IPS-15b (cell line): ENCODE results near the gene SOCS3.
"Not testable (repeated sequence)": the region's sequence is repeated elsewhere in the genome, so short reads cannot be mapped to it uniquely, and the experiment has no call there.

Experiments used
- H3K27me3 ChIP-seq: one replicate; pipeline ENCODE4 v1.6.1; 2013; ENCODE audit warnings: low read length; ENCODE audit not compliant: control insufficient read depth, insufficient read depth
- H3K36me3 ChIP-seq: one replicate; pipeline ENCODE4 v1.6.1; 2013; ENCODE audit warnings: low read length; ENCODE audit not compliant: control insufficient read depth, insufficient read depth
- H3K4me1 ChIP-seq: one replicate; pipeline ENCODE4 v1.6.1; 2013; ENCODE audit warnings: mild to moderate bottlenecking, low read length; ENCODE audit not compliant: control insufficient read depth, insufficient read depth
- H3K4me3 ChIP-seq: one replicate; pipeline ENCODE4 v1.5.1; 2013; ENCODE audit warnings: low read depth, low read length
- H3K9ac ChIP-seq: one replicate; pipeline ENCODE4 v1.6.1; 2013; ENCODE audit warnings: low read depth, mild to moderate bottlenecking, low read length
- H3K9me3 ChIP-seq: one replicate; pipeline ENCODE4 v1.6.1; 2013; ENCODE audit warnings: mild to moderate bottlenecking, low read length; ENCODE audit not compliant: control insufficient read depth, insufficient read depth

Gene SOCS3

DNA sequence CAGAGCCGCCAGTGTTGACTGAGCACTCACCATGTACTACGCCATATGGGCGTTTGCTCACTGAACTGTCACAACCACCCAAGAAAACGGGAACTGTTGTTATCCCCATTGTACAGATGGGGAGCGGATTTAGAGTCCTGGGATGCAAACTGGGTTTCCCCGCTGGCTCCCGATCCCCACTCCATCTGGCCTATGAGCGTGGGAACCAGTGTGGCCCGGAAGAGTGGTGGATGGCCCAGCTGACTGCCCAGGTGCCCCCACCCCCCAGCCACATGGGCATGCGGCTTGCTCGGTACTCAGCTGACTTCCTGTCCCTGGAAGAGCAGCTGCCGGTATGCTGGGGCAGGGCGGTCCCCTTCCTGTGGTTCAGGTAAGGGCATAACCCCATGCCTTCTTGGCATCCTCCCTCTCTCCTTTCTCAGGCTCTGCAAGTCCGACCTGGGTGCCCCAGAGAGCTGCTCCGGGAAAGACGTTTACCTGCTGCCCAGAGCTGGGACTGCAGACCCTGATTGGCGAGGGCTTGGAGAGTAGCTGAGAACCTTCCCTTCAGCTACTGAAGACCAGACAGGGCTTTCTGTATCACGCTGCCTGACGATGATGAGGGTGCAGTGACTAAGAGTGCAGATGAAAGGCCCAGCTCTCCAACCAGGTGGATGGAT lies 16.2 kb downstream of the SOCS3 start:
- Histone ChIP-seq H3K9me3 (no peaks in the 10 kb centered on the region), H3K27me3 (peaks cover 32% of the 10 kb centered on the region), H3K4me3 (no peak overlapping the region), H3K4me1 (peaks cover 2% of the 10 kb centered on the region), H3K36me3 (no peaks in the 10 kb centered on the region), H3K9ac (no peak overlapping the region)

DNA sequence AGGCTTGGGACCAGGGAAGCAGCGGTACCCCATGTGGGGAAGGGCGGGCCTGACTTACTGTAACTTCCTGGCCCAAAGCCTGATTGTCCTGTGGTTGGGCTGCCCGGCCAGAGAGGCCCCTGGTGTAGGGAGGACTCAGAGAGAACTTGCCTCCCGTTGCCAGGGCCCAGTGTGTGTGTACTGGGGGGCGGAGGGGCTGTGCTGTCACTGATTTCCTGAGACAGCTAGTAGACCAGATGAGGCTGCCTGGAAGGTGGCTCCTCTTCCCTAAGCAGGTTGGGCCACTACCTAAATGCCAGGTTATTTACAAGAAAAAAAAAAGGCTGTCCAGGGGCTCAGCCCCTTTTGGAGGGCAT lies 16.7 kb downstream of the SOCS3 start:
- Histone ChIP-seq H3K4me3 (no peak overlapping the region), H3K9ac (no peak overlapping the region), H3K9me3 (no peaks in the 10 kb centered on the region), H3K36me3 (no peaks in the 10 kb centered on the region), H3K27me3 (peaks cover 31% of the 10 kb centered on the region), H3K4me1 (peaks cover 2% of the 10 kb centered on the region)

DNA sequence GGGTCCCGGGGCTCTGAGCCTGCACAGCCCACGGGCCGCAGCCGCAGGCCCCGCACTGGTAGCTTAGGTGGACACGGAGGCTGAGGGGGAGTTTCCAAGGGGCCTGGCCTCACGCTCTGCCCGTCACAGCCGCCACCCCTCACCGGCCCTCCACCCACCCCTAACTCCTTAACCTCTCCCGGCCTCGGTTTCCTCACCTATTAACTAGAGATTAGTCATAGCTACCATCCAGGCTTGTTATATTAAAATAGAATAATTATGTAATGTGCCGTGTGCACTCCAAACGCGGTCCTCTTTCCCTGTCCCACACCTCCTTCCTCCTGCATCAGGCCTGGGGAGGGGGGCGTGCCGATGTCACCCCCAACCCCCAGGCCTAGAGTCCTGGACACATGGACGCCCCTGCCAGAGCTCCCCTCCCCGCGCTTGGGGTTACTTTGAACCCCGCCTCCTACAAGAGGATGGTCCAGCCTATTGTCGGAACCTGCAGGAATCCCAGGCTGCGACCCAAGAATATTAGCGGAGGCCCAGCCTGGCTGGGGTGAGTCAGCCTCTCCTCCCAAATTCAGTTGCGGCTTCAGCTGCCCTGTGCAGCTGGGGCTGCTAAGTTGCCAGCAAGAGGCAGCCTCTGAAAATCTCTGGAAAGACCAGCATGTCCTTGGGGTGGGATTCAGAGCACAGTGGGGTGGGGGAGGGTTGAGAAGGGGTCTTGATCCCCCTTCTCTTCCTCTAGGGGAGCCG lies 17.3 kb downstream of the SOCS3 start:
- H3K4me3 ChIP-seq: peak overlapping the region; percentile 41
- H3K27me3 ChIP-seq: peaks cover 27% of the 10 kb centered on the region
- H3K4me1 ChIP-seq: peaks cover 2% of the 10 kb centered on the region
- H3K9me3 ChIP-seq: no peaks in the 10 kb centered on the region
- H3K9ac ChIP-seq: no peak overlapping the region
- H3K36me3 ChIP-seq: no peaks in the 10 kb centered on the region

DNA sequence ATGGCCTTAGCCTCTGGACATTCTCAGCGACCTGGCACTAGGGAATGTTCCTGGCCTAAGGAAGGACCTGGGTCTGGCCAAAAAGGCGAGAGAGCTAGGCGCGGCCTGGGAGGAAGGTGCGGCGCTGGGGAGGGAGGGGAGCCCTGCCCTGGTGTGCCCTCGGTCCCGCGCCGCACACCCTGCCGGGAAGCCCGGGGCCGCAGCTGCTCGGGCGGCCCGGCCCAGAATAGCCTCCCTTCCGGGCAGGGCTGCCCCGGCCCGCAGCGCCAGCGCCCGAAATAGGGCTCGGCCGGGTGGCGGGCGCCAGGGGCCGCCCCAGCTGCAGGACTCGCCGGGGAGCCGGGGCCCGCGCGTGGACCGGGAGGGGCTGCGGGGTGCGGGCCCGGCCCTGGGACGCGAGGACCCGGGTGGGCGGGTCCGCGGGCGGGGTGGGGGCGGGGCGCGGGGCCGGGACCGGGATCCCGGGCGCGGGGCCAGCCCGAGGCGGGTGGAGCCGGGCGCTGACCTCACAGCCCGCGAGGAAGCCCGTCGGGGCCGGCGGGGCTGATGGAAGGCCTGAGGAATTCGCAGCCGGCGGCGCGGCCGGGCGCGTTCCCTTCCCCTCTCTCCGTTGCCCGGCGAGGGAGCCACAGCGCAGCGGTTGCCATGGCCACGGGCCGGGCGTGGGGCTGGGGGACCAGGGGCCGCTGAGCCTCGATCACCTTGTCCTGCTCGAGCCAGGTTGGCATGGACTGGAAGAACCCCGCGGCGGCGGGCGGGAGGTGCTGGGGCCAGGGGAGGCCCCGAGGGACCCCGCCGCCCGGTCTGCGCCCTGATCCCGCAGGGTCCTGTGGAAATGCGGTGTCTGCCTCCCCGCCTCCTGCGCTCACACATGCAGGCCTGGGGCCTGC lies 18.1 kb downstream of the SOCS3 start:
- H3K4me1 ChIP-seq: peaks cover 2% of the 10 kb centered on the region

DNA sequence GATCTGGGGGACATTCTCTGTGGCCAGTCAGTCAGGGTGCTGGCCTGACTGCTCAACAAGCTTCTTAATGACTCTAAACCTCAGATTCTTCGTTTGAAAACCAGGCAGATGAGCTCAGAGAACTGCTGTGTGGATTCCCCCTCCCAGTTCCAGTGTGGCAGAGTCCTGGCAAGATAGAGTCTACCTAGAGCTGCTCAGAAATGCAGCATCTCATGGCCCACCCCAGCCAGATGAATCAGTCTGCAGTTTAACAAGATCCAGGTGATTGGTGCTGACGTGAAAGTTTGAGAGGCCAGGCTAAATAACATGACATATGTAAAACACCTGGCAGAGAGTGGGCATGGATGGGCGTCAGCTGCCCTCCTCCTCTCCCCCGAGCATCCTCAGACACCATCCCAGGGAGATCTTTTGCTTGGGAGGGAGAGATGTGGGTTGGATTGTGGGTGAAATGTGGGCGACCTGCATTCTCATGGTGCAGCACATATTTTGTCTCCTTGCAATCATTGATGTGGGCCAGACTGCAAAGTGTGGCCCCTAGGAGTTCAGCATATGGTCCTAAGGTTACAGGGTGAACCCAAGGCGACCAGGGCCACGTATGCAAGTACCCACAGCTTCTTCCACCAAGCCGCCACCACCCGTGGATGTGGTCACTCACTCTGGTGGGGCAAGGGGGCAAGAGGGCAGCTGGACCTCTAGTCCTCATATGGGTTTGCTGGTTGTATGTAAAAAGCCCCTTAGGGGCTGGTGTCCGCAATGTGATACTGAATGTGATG lies 19.5 kb downstream of the SOCS3 start:
- peaks cover 2% of the 10 kb centered on the region for H3K4me1 ChIP-seq
- H3K9me3 ChIP-seq: no peaks in the 10 kb centered on the region
- no peak overlapping the region for H3K9ac ChIP-seq
- H3K36me3 ChIP-seq: no peaks in the 10 kb centered on the region
- peaks cover 14% of the 10 kb centered on the region for H3K27me3 ChIP-seq
- H3K4me3 ChIP-seq: no peak overlapping the region

More for the DNA sequence above, 18.1 kb downstream of the SOCS3 start:
- Histone ChIP-seq H3K9me3 (no peaks in the 10 kb centered on the region), H3K9ac (no peak overlapping the region), H3K36me3 (no peaks in the 10 kb centered on the region), H3K4me3 (peak overlapping the region; percentile 41), H3K27me3 (peaks cover 26% of the 10 kb centered on the region)

DNA sequence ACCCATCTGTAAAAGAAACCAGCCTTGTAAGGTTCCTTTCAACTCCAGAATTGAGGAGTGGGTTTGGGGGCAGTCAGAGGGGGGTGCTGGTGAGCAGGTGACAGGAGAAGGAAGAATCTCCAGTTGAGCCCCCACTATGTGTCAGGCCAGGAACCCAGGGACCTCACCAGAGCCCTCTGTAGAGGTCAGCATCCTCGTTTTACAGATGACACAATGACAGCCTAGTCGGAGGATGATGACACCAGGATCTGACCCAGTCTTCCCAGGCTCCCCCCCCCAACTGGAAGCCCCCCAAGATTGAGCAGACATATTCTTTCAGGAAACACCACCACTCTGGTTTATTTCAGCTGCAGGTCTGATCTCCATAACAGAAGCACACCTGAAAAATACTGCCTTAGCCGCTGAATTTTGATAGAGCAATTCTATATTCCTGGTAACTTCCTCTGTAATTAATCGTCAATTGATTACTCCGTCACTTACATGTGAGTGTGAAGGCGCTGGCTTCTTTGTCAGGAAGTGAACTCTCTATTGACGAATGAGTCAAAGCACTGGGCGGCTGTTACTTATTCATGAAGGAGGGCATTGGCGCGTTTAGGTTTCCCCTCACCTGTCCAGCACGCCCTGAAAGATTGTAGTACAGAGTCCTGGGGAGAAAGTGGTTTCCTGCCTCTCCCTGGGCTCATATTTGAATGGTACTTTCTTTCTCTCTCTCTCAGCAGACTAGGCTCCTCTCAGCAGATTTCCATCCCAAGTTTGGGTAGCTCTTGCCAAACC lies 21.2 kb downstream of the SOCS3 start:
- H3K4me3 ChIP-seq: no peak overlapping the region
- H3K9me3 ChIP-seq: no peaks in the 10 kb centered on the region
- peaks cover 2% of the 10 kb centered on the region for H3K4me1 ChIP-seq
- H3K27me3 ChIP-seq: peaks cover 14% of the 10 kb centered on the region
- no peaks in the 10 kb centered on the region for H3K36me3 ChIP-seq
- no peak overlapping the region for H3K9ac ChIP-seq

DNA sequence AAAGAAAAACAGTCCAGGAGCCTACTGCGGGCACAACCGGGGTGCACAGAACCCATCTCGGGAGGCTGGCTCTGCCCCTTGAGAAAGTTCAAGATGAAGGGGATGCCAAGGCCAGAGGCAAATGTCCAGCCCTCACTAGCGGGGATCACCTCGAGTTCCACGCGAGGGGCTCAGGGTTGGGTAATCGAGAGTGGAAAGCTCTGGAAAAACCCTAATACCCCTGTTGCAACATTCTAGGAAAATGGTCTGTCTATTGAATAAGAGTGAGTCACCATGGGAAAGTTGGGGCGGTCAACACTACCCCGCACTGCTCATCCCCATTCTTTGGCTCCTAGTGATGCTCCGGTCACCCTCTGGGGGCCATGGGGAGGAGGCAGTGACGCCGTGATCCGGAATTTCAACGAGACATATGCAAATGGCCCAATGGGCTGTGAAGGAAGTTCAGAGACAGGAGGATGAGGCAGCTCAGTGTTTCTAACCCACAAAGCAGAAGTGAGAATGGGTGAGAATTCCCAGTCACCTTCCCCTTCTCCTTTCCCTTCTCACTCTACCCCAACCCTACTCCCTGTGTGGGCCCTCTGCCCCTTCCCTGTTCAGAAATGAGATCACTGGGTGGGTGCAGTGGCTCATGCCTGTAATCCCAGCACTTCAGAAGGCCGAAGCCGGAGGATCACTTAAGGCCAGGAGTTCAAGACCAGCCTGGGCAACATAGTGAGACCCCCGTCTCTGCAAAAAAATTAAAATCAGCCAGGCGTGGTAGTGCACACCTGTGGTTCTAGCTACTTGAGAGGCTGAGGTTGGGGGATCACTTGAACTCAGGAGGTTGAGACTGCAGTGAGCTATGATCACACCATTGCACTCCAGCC lies 22.4 kb downstream of the SOCS3 start:
- Histone ChIP-seq H3K4me3 (no peak overlapping the region), H3K4me1 (no peaks in the 10 kb centered on the region), H3K9me3 (no peaks in the 10 kb centered on the region), H3K27me3 (peaks cover 14% of the 10 kb centered on the region), H3K9ac (no peak overlapping the region), H3K36me3 (no peaks in the 10 kb centered on the region)

DNA sequence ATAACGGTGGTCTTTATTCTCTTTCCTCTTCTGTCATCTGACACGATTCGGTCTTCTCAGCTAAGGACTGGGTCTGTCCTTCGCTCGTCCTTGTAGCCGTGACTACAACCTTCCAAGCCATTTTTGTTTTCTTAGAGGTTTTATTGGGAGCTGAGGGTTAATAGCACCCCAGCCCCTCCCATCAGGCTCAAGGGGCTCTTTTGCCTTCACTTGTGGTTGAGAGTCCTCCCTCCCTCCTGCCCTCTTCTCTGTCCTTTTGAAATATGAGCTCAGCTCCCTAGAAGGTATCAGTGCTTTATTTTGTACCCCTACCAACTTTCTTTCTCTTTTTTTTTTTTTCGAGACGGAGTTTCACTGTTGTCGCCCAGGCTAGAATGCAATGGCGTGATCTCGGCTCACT lies 24.7 kb downstream of the SOCS3 start:
- Histone ChIP-seq H3K4me1 (no peaks in the 10 kb centered on the region), H3K27me3 (peaks cover 3% of the 10 kb centered on the region), H3K9me3 (no peaks in the 10 kb centered on the region), H3K4me3 (no peak overlapping the region), H3K9ac (no peak overlapping the region), H3K36me3 (no peaks in the 10 kb centered on the region)

DNA sequence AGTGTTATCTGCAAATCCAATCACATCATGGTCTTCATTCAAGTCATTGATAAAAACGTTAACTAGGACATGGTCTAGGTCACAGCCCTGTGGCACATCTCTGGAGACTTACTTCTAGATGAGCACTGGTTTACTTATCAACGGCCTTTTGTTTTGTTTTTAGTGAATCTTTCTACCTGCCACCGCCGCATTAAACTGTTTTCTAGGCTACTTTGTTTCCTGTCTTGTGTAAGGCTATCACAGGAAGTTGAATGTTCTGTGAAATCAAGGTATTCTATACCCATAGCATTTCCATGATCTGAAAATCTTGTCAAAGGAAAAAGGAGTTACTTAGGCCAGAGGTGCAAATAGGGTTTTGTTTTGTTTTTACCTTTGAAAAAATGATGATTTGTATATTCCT lies 26.9 kb downstream of the SOCS3 start:
- Histone ChIP-seq H3K9me3 (no peaks in the 10 kb centered on the region), H3K4me1 (no peaks in the 10 kb centered on the region), H3K27me3 (no peaks in the 10 kb centered on the region), H3K36me3 (no peaks in the 10 kb centered on the region), H3K9ac (no peak overlapping the region), H3K4me3 (no peak overlapping the region)

DNA sequence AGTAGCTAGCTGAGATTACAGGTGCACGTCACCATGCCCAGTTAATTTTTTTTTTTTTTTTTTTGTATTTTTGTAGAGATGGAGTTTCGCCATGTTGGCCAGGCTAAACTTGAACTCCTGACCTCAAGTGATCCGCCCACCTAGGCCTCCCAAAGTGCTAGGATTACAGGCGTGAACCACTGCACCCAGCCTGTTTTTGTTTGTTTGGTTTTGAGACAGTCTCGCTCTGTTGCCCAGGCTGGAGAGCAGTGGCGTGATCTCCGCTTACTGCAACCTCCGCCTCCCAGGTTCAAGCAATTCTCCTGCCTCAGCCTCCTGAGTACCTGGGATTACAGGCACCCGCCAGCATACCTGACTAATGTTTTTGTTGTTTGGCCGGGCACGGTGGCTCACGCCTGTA lies 28.5 kb downstream of the SOCS3 start:
- H3K9me3 ChIP-seq, H3K36me3 ChIP-seq, H3K4me1 ChIP-seq, H3K4me3 ChIP-seq, H3K9ac ChIP-seq, H3K27me3 ChIP-seq: not testable (repeated sequence)
